HepG2 (cell line): ENCODE measurements around the gene RFTN1. TPM values are rescaled to one million over a fixed set of nuclear protein-coding genes. Genes with fewer than 3 reads are reported as not detected.

ENCODE experiments used
- ATF7-NPFF ChIP-seq: sonication (generic); formaldehyde crosslinking; IDR thresholded peaks from 2 replicates; pipeline ENCODE4 v1.8.1; 2023; ENCODE audit warnings: mild to moderate bottlenecking, low read depth, missing genetic modification reagents, moderate library complexity
- FOXJ3 ChIP-seq: sonication (generic); formaldehyde crosslinking; IDR thresholded peaks from 2 replicates; pipeline ENCODE4 v1.4.0; 2020; ENCODE audit warnings: missing genetic modification reagents, mild to moderate bottlenecking, borderline replicate concordance
- HOMEZ ChIP-seq: IDR thresholded peaks from 2 replicates; pipeline ENCODE4 v1.6.1; 2016; ENCODE audit warnings: low read depth
- KDM3A ChIP-seq: IDR thresholded peaks from 2 replicates; pipeline ENCODE4 v1.6.1; 2018; ENCODE audit warnings: low read depth, missing compliant biosample characterization
- MLXIP ChIP-seq: sonication (generic); formaldehyde crosslinking; IDR thresholded peaks from 2 replicates; pipeline ENCODE4 v1.9.0; 2021; ENCODE audit warnings: missing genetic modification reagents, borderline replicate concordance
- PATZ1 ChIP-seq: sonication (generic); formaldehyde crosslinking; IDR thresholded peaks from 2 replicates; pipeline ENCODE4 v1.4.0; 2020; ENCODE audit warnings: missing genetic modification reagents
- SMYD3 ChIP-seq: sonication (generic); formaldehyde crosslinking; IDR thresholded peaks from 2 replicates; pipeline ENCODE4 v1.8.1; 2023; ENCODE audit warnings: mild to moderate bottlenecking, missing genetic modification reagents
- SRSF1 ChIP-seq: fragments of 200-400 bp; formaldehyde crosslinking; optimal IDR thresholded peaks from 2 replicates; pipeline ENCODE3; 2017; ENCODE audit warnings: mild to moderate bottlenecking, low read depth, low read length, moderate library complexity
- TOPORS ChIP-seq: sonication (generic); formaldehyde crosslinking; IDR thresholded peaks from 2 replicates; pipeline ENCODE4 v1.8.0; 2023; ENCODE audit warnings: mild to moderate bottlenecking, missing genetic modification reagents
- ZFP36L2 ChIP-seq: sonication (generic); formaldehyde crosslinking; IDR thresholded peaks from 2 replicates; pipeline ENCODE4 v1.4.0; 2020; ENCODE audit warnings: missing genetic modification reagents
- ZNF12 ChIP-seq: sonication (generic); formaldehyde crosslinking; IDR thresholded peaks from 2 replicates; pipeline ENCODE4 v1.5.0; 2020; ENCODE audit warnings: missing genetic modification reagents
- ZNF276 ChIP-seq: sonication (generic); formaldehyde crosslinking; IDR thresholded peaks from 2 replicates; pipeline ENCODE4 v1.4.0; 2020; ENCODE audit warnings: mild to moderate bottlenecking, low read depth, missing genetic modification reagents
- ZNF512B ChIP-seq: sonication (generic); formaldehyde crosslinking; IDR thresholded peaks from 2 replicates; pipeline ENCODE4 v1.5.1; 2020; ENCODE audit warnings: missing genetic modification reagents, mild to moderate bottlenecking, borderline replicate concordance
- ZNF557 ChIP-seq: sonication (generic); formaldehyde crosslinking; IDR thresholded peaks from 2 replicates; pipeline ENCODE4 v1.4.0; 2020; ENCODE audit warnings: missing genetic modification reagents
- ZNF580 ChIP-seq: IDR thresholded peaks from 2 replicates; pipeline ENCODE4 v1.6.1; 2016; ENCODE audit warnings: low read depth, borderline replicate concordance
- ZNF772 ChIP-seq: sonication (generic); formaldehyde crosslinking; IDR thresholded peaks from 2 replicates; pipeline ENCODE4 v1.5.0; 2020; ENCODE audit warnings: mild to moderate bottlenecking, missing genetic modification reagents
- ZNF850 ChIP-seq: sonication (generic); formaldehyde crosslinking; conservative IDR thresholded peaks from 2 replicates; pipeline ENCODE4 v1.9.0; 2021; ENCODE audit warnings: mild to moderate bottlenecking, missing genetic modification reagents
- polyA plus RNA-seq, 8 experiments: library from polyadenylated mRNA; depleted of rRNA in 3 of 8; stranded (reverse) in 7 of 8; unstranded in 1 of 8; fragments of >200 nt; fragmentation: Illumina TruSeq in 4 of 8; extraction: Trizol in 4 of 8; gene quantifications; 2 replicates each; pipeline versions ENCODE4 v1.2.1 to v1.2.3, GENCODE V29; 2011 to 2016; ENCODE audit warnings: low read depth in 4 of 8, missing spikeins in 1 of 8, mixed read lengths in 1 of 8; ENCODE audit not compliant: insufficient read depth in 1 of 8
- total RNA-seq, 5 experiments: library from RNA; depleted of rRNA; stranded (reverse); fragments of >200 nt; fragmentation: Illumina TruSeq; extraction: Trizol; gene quantifications; 2 replicates each; pipeline ENCODE4 v1.2.3, GENCODE V29; 2016; ENCODE audit warnings: low read depth in 1 of 5

RFTN1 gene
- total and polyA plus RNA-seq, 2 of the 13 experiments (the other 11 are each of a cell fraction or from before 2014, with no cell fraction given), result not detected

GRCh38 chr3:16332904-16333426 is 180.5 kb downstream of the RFTN1 start (continued):
- TF ChIP-seq ZNF580 (CRISPR knock-in tag) (no peak), FOXJ3 (CRISPR knock-in tag) (peak; percentile 74; the same call in 1 of the 2 replicates), ATF7-NPFF (CRISPR knock-in tag) (no peak), ZNF512B (no peak), ZNF850 (CRISPR knock-in tag) (no peak), ZNF276 (CRISPR knock-in tag) (no peak), ZNF772 (CRISPR knock-in tag) (0 out of 2 replicates have a peak, but pooled peaks have one; percentile 32), SRSF1 (no peak), SMYD3 (CRISPR knock-in tag) (peak; percentile 70; the same call in 1 of the 2 replicates), ZFP36L2 (CRISPR knock-in tag) (no peak), TOPORS (0 out of 2 replicates have a peak, but pooled peaks have one; percentile 44), HOMEZ (peak; percentile 82; the same call in 1 of the 2 replicates), PATZ1 (peak; percentile 40; the same call in 1 of the 2 replicates), MLXIP (CRISPR knock-in tag) (no peak), ZNF12 (CRISPR knock-in tag) (peak; percentile 71; the same call in 1 of the 2 replicates), ZNF557 (CRISPR knock-in tag) (no peak), KDM3A (CRISPR knock-in tag) (no peak)
